ENCODE results near the gene SSBP1.
A peak's percentile ranks its signal among the peaks of the same experiment; 100 is the strongest.

Gene SSBP1

GRCh38 chr7:141785706-141786552 is 47.8 kb downstream of the SSBP1 start:
- peak; percentile 41 for DNase-seq

GRCh38 chr7:141788296-141788695 is 50.1 kb downstream of the SSBP1 start:
- no peak for DNase-seq

GRCh38 chr7:141789917-141790316 is 51.8 kb downstream of the SSBP1 start, which contains the start of gene TAS2R5:
TSS of gene TAS2R5 (plus strand) at chr7:141790217. CDS start at chr7:141790362, 145 bp downstream.
- no peak for DNase-seq

- no peak for DNase-seq
Observed at GRCh38 chr7:141792526-141792925, 54.4 kb downstream of the SSBP1 start.
